HEK293T (cell line): ENCODE results near the gene E2F2.
"Not testable (repeated sequence)": the region's sequence is repeated elsewhere in the genome, so short reads cannot be mapped to it uniquely, and the experiment has no call there.

Experiments
- CTCF ChIA-PET: fragments of 350-600 bp; formaldehyde crosslinking; extraction: SDS; loops from one replicate; lab custom pipeline; 2021; ENCODE audit warnings: antibody characterized with exemption, inconsistent platforms; lab: Yijun Ruan, JAX
- POLR2A ChIA-PET: fragments of 350-600 bp; formaldehyde crosslinking; extraction: SDS; loops from one replicate; lab custom pipeline; 2020; ENCODE audit warnings: antibody characterized with exemption, inconsistent platforms; lab: Yijun Ruan, JAX
- DNase-seq: peaks from one replicate; pipeline ENCODE4 v3.0.0; 2012; ENCODE audit warnings: mixed read lengths; ENCODE audit errors: extremely low spot score
- ARNT ChIP-seq: fragments of 450-650 bp; IDR thresholded peaks from 2 replicates; pipeline ENCODE4 v1.6.1; 2017; ENCODE audit warnings: mild to moderate bottlenecking
- BHLHE40 ChIP-seq: fragments of 450-650 bp; IDR thresholded peaks from 2 replicates; pipeline ENCODE4 v1.6.1; 2016; ENCODE audit warnings: mild to moderate bottlenecking, moderate library complexity, borderline replicate concordance
- CTBP1 ChIP-seq: fragments of 450-650 bp; IDR thresholded peaks from 2 replicates; pipeline ENCODE4 v1.6.1; 2016; ENCODE audit warnings: borderline replicate concordance
- ELF4 ChIP-seq: fragments of 450-650 bp; IDR thresholded peaks from 2 replicates; pipeline ENCODE4 v1.6.1; 2017; ENCODE audit warnings: antibody characterized with exemption
- FOXA1 ChIP-seq: fragments of 450-650 bp; IDR thresholded peaks from 2 replicates; pipeline ENCODE4 v1.6.1; 2016; ENCODE audit warnings: mild to moderate bottlenecking
- FOXK2 ChIP-seq: fragments of 450-650 bp; IDR thresholded peaks from 2 replicates; pipeline ENCODE4 v1.6.1; 2016; ENCODE audit warnings: mild to moderate bottlenecking
- FOXM1 ChIP-seq: fragments of 450-650 bp; IDR thresholded peaks from 2 replicates; pipeline ENCODE4 v1.6.1; 2017; ENCODE audit warnings: mild to moderate bottlenecking, borderline replicate concordance
- HDGF ChIP-seq: fragments of 450-650 bp; IDR thresholded peaks from 2 replicates; pipeline ENCODE4 v1.6.1; 2017; ENCODE audit warnings: antibody characterized with exemption, borderline replicate concordance
- L3MBTL2 ChIP-seq: fragments of 450-650 bp; conservative IDR thresholded peaks from 2 replicates; pipeline ENCODE4 v1.6.1; 2016; ENCODE audit warnings: mild to moderate bottlenecking
- LEF1 ChIP-seq: fragments of 450-650 bp; IDR thresholded peaks from 2 replicates; pipeline ENCODE4 v1.6.1; 2017; ENCODE audit warnings: mild to moderate bottlenecking, borderline replicate concordance
- NFRKB ChIP-seq: fragments of 450-650 bp; IDR thresholded peaks from 2 replicates; pipeline ENCODE4 v1.6.1; 2016; ENCODE audit warnings: mild to moderate bottlenecking, moderate library complexity
- SP1 ChIP-seq: fragments of 450-650 bp; IDR thresholded peaks from 2 replicates; pipeline ENCODE4 v1.6.1; 2017
- SUZ12 ChIP-seq: fragments of 450-650 bp; IDR thresholded peaks from 2 replicates; pipeline ENCODE4 v1.6.1; 2016; ENCODE audit warnings: mild to moderate bottlenecking
- TARDBP ChIP-seq: fragments of 450-650 bp; IDR thresholded peaks from 2 replicates; pipeline ENCODE4 v1.6.1; 2016
- ZNF384 ChIP-seq: fragments of 450-650 bp; IDR thresholded peaks from 2 replicates; pipeline ENCODE4 v1.6.1; 2016
- TF ChIP-seq, protein P1 (sequence below): fragments of 450-650 bp; IDR thresholded peaks from 2 replicates; pipeline ENCODE4 v1.6.1; 2016

E2F2 gene

DNA sequence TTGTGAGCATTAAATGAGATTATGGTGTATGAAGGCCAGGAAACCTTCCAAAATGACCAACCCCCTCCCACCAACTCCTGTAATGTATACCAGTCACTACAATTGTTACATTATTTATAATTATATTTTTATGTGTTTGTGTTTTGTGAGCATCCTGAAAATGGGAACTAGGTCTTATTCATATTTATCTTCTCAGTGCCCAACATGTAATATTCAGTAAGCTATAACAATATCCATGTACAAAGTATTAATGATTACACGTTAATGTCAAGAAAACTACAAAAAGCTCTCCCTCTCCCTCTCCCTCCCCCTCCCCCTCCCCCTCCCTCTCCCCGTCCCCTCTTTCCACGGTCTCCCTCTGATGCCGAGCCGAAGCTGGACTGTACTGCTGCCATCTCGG is 28.1 kb downstream of the E2F2 start:
- CTCF ChIA-PET, result no interaction called here
- POLR2A ChIA-PET, result no interaction called here
- TF ChIP-seq, protein P1, sequence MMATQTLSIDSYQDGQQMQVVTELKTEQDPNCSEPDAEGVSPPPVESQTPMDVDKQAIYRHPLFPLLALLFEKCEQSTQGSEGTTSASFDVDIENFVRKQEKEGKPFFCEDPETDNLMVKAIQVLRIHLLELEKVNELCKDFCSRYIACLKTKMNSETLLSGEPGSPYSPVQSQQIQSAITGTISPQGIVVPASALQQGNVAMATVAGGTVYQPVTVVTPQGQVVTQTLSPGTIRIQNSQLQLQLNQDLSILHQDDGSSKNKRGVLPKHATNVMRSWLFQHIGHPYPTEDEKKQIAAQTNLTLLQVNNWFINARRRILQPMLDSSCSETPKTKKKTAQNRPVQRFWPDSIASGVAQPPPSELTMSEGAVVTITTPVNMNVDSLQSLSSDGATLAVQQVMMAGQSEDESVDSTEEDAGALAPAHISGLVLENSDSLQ, result no peak
- no peak for TF ChIP-seq FOXK2
- no peak for TF ChIP-seq CTBP1
- TF ChIP-seq TARDBP, result no peak
- TF ChIP-seq ARNT, result no peak
- no peak for TF ChIP-seq FOXA1
- no peak for TF ChIP-seq FOXM1
- no peak for TF ChIP-seq BHLHE40
- TF ChIP-seq NFRKB, result no peak
- no peak for TF ChIP-seq ELF4
- TF ChIP-seq SP1, result no peak
- no peak for TF ChIP-seq LEF1
- no peak for TF ChIP-seq SUZ12
- no peak for TF ChIP-seq ZNF384
- TF ChIP-seq HDGF, result no peak
- no peak for TF ChIP-seq L3MBTL2
- DNase-seq, result no peak

DNA sequence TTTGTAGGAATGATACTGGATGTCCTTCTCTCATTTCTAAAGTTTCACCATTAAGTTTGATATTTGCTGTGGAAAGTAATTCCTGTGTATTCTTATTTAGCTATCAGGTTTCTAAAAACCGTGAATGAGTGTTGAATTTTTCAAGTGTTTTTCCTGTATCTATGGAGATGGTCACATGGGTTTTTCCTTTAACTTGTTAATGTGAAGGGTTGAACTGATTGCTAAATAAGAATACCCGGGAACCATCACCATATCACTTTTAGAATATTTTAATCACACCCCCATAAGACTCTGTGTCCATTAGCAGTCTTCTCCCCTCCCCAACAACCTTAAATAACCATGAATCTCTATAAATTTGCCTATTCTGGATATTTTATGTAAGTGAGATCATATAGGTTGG is 30.6 kb downstream of the E2F2 start:
- DNase-seq, result no peak
- CTCF ChIA-PET, result interaction anchor here (2.7 kb wide), 1 partner anchor 39 kb away, joined by 13 read pairs; no protein-coding TSS in a partner anchor
- POLR2A ChIA-PET, result no interaction called here
- TF ChIP-seq FOXA1, result no peak
- TF ChIP-seq LEF1, result no peak
- no peak for TF ChIP-seq SUZ12
- TF ChIP-seq ZNF384, result no peak
- TF ChIP-seq FOXK2, result no peak
- TF ChIP-seq BHLHE40, result no peak
- no peak for TF ChIP-seq FOXM1
- no peak for TF ChIP-seq ARNT

DNA sequence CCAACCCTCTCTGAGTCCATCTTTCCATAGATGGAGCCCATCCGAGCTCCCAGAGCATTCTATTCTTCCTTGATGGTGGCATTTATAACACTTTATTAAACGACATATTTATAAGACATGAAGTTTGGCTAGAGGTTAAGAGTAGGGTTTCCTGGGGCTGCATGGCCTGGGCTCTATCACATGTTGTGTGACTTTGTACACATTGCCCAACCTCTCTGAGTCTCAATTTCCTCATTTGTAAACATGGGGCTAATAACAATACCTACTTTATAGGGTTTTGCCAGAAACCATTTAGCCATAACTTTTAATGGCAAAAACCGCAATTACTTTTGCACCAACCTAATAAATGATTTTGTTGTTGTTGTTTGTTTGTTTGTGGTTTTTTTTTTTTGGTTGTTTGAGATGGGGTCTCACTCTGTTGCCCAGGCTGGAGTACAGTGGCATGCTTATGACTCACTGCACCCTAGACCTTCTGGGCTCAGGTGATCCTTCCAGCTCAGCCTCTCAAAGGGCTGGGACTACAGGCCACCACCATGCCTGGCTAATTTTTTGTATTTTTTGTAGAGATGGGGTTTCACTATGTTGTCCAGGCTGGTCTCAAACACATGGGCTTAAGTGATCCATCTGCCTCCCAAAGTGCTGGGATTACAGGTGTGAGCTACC is 33.1 kb downstream of the E2F2 start:
- no peak for DNase-seq
- POLR2A ChIA-PET, result interaction anchor here (0.9 to 4.1 kb wide), 9 partner anchors 10 to 153 kb away, joined by 3 to 21 read pairs (median 4); partner anchors contain the start of genes E2F2, HNRNPR and ID3
- CTCF ChIA-PET, result interaction anchor here (0.6 to 2.7 kb wide), 22 partner anchors 10 to 141 kb away, joined by 3 to 43 read pairs (median 5); partner anchors contain the start of genes ASAP3 and E2F2

DNA sequence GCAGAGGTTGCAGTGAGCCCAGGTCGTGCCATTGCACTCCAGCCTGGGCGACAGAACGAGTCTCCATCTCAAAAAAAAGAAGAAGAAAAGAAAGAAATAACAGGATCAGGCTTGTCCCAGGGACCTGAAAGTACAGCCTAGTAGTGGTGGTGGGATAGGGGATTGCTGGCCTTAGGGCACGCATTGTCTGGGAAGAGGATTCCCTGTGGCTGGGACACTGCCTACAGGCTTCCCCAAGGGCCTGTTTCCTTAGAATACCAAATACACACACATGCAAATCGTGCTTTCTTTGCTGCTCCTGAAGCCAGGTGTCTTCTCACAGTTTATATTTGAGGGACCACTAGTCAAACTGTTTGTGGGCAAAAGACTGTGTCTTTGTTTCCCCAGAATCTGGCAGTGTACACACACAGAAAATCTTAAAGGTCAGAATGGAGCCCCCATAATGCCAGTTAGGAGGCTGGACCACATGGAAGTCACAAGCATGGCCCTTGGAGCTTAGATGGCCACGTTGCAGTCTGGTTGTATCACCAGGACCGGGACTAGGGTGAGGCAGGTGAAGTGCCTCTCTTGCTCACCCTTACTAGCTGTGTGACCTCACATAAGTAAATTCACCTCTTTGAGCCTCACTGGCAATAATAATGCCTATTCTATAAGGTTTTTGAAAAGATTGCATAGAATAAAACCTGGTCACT is 34.4 kb downstream of the E2F2 start:
- TF ChIP-seq, protein P1, result no peak
- TF ChIP-seq FOXK2, result no peak
- TF ChIP-seq HDGF, result no peak
- no peak for TF ChIP-seq BHLHE40
- TF ChIP-seq CTBP1, result no peak
- TF ChIP-seq SUZ12, result no peak
- no peak for TF ChIP-seq SP1
- TF ChIP-seq FOXA1, result no peak
- no peak for TF ChIP-seq ARNT
- TF ChIP-seq ZNF384, result no peak
- no peak for DNase-seq
- CTCF ChIA-PET, result interaction anchor here (0.6 to 2.7 kb wide), 25 partner anchors 8 to 520 kb away, joined by 3 to 43 read pairs (median 4); partner anchors contain the start of genes ASAP3, E2F2 and KDM1A
- POLR2A ChIA-PET, result interaction anchor here (1.0 to 4.1 kb wide), 9 partner anchors 12 to 152 kb away, joined by 3 to 21 read pairs (median 5); partner anchors contain the start of genes ASAP3, E2F2 and HNRNPR

More for the DNA sequence above, 33.1 kb downstream of the E2F2 start:
- TF ChIP-seq FOXM1, result no peak
- no peak for TF ChIP-seq L3MBTL2
- TF ChIP-seq ELF4, result no peak; the same call in 1 of the 2 replicates
- no peak for TF ChIP-seq HDGF
- TF ChIP-seq SP1, result no peak
- TF ChIP-seq, protein P1, result no peak
- TF ChIP-seq ARNT, result no peak
- no peak for TF ChIP-seq BHLHE40
- TF ChIP-seq LEF1, result no peak
- TF ChIP-seq NFRKB, result no peak
- no peak for TF ChIP-seq FOXA1
- no peak for TF ChIP-seq SUZ12

DNA sequence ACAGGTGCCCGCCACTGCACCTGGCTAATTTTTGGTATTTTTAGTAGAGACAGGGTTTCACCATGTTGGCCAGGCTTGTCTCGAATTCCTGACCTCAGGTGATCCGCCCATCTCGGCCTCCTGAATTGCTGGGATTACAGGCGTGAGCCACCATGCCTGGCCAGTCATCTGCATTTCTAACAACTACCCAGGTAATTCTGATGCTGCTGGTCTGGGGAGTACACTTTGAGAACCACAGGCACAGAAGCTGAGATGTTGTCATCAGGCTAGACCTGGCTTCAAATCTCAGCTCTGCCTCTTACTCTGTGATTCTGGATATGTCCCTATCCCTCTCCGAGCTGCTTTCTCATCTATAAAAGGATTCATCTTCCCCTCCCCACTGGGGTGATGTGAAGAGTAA is 36.2 kb downstream of the E2F2 start:
- POLR2A ChIA-PET, result interaction anchor here (0.7 kb wide), 1 partner anchor 10 kb away, joined by 3 read pairs; the partner anchor contains the start of gene ASAP3
- not testable (repeated sequence) for DNase-seq
- CTCF ChIA-PET, result interaction anchor here (0.5 kb wide), 1 partner anchor 18 kb away, joined by 5 read pairs; no protein-coding TSS in a partner anchor

DNA sequence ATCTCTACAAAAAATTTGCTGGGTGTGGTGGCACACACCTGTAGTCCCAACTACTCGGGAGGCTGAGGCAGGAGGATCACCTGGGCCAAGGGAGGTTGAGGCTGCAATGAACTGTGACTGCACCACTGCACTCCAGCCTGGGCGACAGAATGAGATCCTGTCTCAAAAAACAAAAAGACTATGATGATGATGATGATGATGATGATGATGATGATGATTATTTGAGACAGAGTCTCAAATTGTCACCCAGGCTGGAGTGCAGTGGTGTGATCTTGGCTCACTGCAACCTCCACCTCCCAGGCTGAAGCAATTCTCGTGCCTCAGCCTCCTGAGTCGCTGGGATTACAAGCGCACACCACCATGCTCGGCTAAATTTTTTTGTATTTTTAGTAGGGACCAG is 38.3 kb downstream of the E2F2 start:
- POLR2A ChIA-PET, result interaction anchor here (1.1 kb wide), 1 partner anchor 199 kb away, joined by 3 read pairs; the partner anchor contains the start of gene RPL11
- DNase-seq, CTCF ChIA-PET: not testable (repeated sequence)
